HFF-Myc (cell line): ENCODE results near the gene P2RX2.

Source experiments
- DNase-seq: peaks from one replicate; pipeline ENCODE4 v3.0.0-alpha.2; 2011; ENCODE audit warnings: low read depth; ENCODE audit errors: extremely low read depth
- H3K4me3 ChIP-seq: replicated peaks from 2 replicates; pipeline ENCODE4 v1.5.1; 2011; ENCODE audit warnings: low read depth, mild to moderate bottlenecking, control low read depth, low read length
- CTCF ChIP-seq: IDR thresholded peaks from 2 replicates; pipeline ENCODE4 v1.5.1; 2012; ENCODE audit warnings: mild to moderate bottlenecking, low read depth, low read length, control low read depth; ENCODE audit errors: missing control alignments

Gene P2RX2

GRCh38 chr12:132657004-132657727 is 38.6 kb downstream of the P2RX2 start:
- no peak overlapping the region for H3K4me3 ChIP-seq
- no peak for DNase-seq
- no peak for TF ChIP-seq CTCF

GRCh38 chr12:132658149-132658894 is 39.7 kb downstream of the P2RX2 start:
- no peak overlapping the region for H3K4me3 ChIP-seq
- no peak for DNase-seq
- no peak for TF ChIP-seq CTCF

- TF ChIP-seq CTCF = no peak
- DNase-seq = no peak
- no peak overlapping the region for H3K4me3 ChIP-seq
Observed at GRCh38 chr12:132659146-132659545, 40.6 kb downstream of the P2RX2 start.

- TF ChIP-seq CTCF = no peak
- DNase-seq = no peak
- no peak overlapping the region for H3K4me3 ChIP-seq
Observed at GRCh38 chr12:132660052-132660451, 41.5 kb downstream of the P2RX2 start.

- no peak for TF ChIP-seq CTCF
- no peak for DNase-seq
- H3K4me3 ChIP-seq = no peak overlapping the region
Observed at GRCh38 chr12:132660996-132661395, 42.4 kb downstream of the P2RX2 start.

GRCh38 chr12:132661972-132662371 is 43.4 kb downstream of the P2RX2 start:
- H3K4me3 ChIP-seq = no peak overlapping the region
- no peak for DNase-seq
- TF ChIP-seq CTCF = no peak
